GM10248 (cell line): Measurements from ENCODE around the gene UEVLD.

Source experiments
- CTCF ChIA-PET: fragments of 300-600 bp; sonication (Branson Sonifier 250); formaldehyde crosslinking; extraction: SDS; loops from one replicate; lab custom pipeline; 2021; ENCODE audit warnings: antibody characterized with exemption; lab: Yijun Ruan, JAX
- POLR2A ChIA-PET: fragments of 350-650 bp; sonication (Branson Sonifier 250); formaldehyde crosslinking; extraction: SDS; loops from one replicate; lab custom pipeline; 2020; ENCODE audit warnings: antibody characterized with exemption; lab: Yijun Ruan, JAX
- DNase-seq: peaks from one replicate; pipeline ENCODE4 v3.0.0; 2012; ENCODE audit errors: extremely low spot score
- CTCF ChIP-seq: IDR thresholded peaks from 2 replicates; pipeline ENCODE4 v1.5.1; 2012; ENCODE audit warnings: mild to moderate bottlenecking, low read depth; ENCODE audit errors: extremely low read depth, missing control alignments, control extremely low read depth

The UEVLD gene

GRCh38 chr11:18588297-18589252 is at the start of gene UEVLD:
TSS of gene UEVLD (minus strand) at chr11:18588734. CDS start at chr11:18588654, 80 bp downstream.
- ChIA-PET POLR2A (interaction anchor here (0.5 to 0.7 kb wide), 2 partner anchors 28 to 46 kb away, joined by 3 to 4 read pairs; partner anchors contain the start of gene SPTY2D1), CTCF (interaction anchor here (1.0 to 1.5 kb wide), 3 partner anchors 9 to 139 kb away, joined by 4 read pairs; no protein-coding TSS in a partner anchor)
- TF ChIP-seq CTCF, result no peak
- peak; percentile 87 for DNase-seq

GRCh38 chr11:18634140-18635032 is 45.9 kb upstream of the UEVLD start, which contains the start of gene SPTY2D1:
TSS of gene SPTY2D1 (minus strand) at chr11:18634342. CDS start at chr11:18634257, 85 bp downstream.
- ChIA-PET CTCF (interaction anchor here (1.6 to 7.1 kb wide), 3 partner anchors 16 to 94 kb away, joined by 6 to 65 read pairs (median 11); no protein-coding TSS in a partner anchor), POLR2A (interaction anchor here (1.0 to 2.0 kb wide), 5 partner anchors 15 to 240 kb away, joined by 3 to 11 read pairs (median 6); partner anchors contain the start of genes LDHA, TMEM86A and UEVLD)
- peak; percentile 97 for DNase-seq
- TF ChIP-seq CTCF, result no peak

DNA sequence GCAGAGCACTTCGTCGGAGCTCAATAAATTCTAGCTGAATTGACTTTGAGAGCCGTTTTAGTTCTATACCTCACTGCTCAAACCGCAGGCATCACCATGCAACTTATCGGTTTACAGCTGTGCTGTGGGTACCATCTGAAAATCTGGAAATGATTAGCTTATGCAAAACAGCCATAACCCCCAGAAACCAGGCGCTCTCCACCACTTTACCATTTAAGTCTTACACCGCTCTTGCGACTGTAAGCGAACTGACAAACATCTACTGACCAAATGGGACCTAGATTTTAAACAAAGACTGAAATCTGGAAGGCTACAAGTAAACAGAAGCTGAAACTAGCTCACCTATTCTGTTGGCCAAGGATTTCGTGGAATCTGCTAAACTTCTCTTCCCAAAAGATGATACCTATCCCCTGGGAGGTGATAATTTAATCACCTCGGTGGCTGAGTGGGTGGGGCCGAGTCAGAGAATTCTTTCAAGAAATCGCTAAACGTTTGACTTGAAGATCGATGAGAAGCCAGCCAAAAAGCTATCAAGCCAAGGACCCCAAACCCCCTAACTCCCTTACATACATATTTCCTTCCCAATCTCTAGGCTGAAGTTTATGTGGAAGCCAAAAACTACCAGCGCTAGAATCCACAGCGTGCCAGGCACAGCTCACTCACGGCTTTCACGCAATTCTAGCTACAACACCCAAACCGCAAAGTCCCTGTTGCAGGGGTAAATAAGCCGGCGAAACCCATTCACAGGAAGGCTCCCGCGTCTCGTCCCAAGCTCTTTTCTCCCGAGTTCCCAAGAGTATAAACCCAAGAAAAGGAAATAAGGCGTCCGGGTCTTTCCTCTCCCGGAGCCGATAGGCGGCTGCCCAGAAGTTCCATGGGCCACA is 45.0 kb upstream of the UEVLD start:
- POLR2A ChIA-PET, result interaction anchor here (0.7 to 2.0 kb wide), 7 partner anchors 14 to 239 kb away, joined by 3 to 11 read pairs (median 3); partner anchors contain the start of genes LDHA, TMEM86A and UEVLD
- DNase-seq, result peak; percentile 55

DNA sequence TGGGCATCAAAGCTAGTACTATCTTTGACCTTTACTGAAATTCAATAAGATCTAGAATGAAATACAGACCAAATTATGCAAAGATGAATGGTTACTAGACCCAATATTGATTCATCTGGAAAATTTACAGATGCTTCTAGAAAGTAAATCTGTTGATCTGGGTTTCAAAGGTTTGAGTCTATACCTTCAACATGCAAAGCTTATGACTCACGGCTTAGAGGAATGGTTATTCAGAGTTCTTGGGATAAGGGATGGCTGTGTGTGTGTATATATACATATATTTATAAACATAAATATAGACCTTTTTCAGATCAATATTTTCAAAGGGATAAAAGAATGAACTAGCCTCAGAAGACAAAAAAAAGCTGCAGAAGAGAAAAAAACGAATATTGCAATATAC is 44.3 kb upstream of the UEVLD start:
- POLR2A ChIA-PET, result interaction anchor here (0.7 to 2.0 kb wide), 4 partner anchors 17 to 238 kb away, joined by 3 to 11 read pairs (median 4); partner anchors contain the start of gene LDHA
- DNase-seq, result no peak
- no peak for TF ChIP-seq CTCF
- CTCF ChIA-PET, result interaction anchor here (1.4 to 7.1 kb wide), 5 partner anchors 8 to 92 kb away, joined by 3 to 65 read pairs (median 6); no protein-coding TSS in a partner anchor

More for the DNA sequence above, 45.0 kb upstream of the UEVLD start:
- CTCF ChIA-PET, result interaction anchor here (0.8 to 7.1 kb wide), 6 partner anchors 9 to 98 kb away, joined by 3 to 65 read pairs (median 5); no protein-coding TSS in a partner anchor
- TF ChIP-seq CTCF, result no peak

- DNase-seq, result no peak
- no peak for TF ChIP-seq CTCF
- POLR2A ChIA-PET, result no interaction called here
- CTCF ChIA-PET, result interaction anchor here (0.9 kb wide), 1 partner anchor 9 kb away, joined by 4 read pairs; no protein-coding TSS in a partner anchor
Measured at GRCh38 chr11:18624161-18624560, 35.6 kb upstream of the UEVLD start.
